GM21381 (cell line): ENCODE measurements around the gene CCDC51.
A peak's percentile ranks its signal among the peaks of the same experiment; 100 is the strongest.
"Not testable (repeated sequence)": the region's sequence is repeated elsewhere in the genome, so short reads cannot be mapped to it uniquely, and the experiment has no call there.

ENCODE experiments used
- ATAC-seq: cut with Tn5 transposase; IDR thresholded peaks from one replicate; pipeline ENCODE4 v1.9.1; 2021; ENCODE audit warnings: mild to moderate bottlenecking, moderate library complexity; ENCODE audit not compliant: unreplicated experiment

Gene CCDC51, protein sequence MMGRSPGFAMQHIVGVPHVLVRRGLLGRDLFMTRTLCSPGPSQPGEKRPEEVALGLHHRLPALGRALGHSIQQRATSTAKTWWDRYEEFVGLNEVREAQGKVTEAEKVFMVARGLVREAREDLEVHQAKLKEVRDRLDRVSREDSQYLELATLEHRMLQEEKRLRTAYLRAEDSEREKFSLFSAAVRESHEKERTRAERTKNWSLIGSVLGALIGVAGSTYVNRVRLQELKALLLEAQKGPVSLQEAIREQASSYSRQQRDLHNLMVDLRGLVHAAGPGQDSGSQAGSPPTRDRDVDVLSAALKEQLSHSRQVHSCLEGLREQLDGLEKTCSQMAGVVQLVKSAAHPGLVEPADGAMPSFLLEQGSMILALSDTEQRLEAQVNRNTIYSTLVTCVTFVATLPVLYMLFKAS

DNA sequence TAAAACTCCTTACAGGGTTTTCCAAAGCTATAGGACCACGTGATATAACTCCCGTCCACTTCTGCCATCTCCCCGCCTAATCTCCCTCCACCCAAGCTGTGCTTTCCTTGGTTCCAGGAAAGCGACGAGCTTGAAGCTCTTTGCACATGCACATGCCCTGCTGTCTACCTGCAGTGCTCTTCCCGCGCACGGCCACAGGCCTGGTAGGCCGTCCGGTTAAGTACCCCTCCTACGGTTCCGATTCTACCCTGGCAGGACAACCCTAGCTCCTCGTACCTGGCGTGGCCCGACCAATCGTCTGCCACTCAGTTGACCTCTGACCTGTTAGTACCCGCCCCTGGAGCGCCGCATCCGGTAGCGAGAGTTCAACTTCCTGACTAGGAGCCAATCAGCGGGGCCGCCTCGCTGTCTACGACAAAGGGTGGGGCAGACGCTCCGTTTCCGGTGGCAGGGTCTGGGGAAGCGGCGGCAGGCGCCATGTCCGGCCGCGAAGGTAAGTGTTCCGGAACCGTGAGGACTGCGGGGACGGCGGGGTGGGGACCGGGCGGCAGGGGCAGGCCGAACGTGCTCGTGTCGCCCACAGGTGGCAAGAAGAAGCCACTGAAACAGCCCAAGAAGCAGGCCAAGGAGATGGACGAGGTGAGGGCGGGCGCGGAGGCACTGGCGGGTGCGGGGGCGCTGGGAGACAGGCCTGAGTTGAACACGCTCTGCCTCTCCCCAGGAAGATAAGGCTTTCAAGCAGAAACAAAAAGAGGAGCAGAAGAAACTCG lies at the start of gene CCDC51, which contains the start of gene TMA7:
Gene CCDC51, minus strand, starts transcription at position 300 of the 770 bp plus-strand sequence. CDS start 4,991 bp downstream, outside the sequence.
Gene TMA7, plus strand, starts transcription at position 438 of the 770 bp plus-strand sequence. Its CDS starts 40 bp downstream, at position 478.
- peak; percentile 93 for ATAC-seq

DNA sequence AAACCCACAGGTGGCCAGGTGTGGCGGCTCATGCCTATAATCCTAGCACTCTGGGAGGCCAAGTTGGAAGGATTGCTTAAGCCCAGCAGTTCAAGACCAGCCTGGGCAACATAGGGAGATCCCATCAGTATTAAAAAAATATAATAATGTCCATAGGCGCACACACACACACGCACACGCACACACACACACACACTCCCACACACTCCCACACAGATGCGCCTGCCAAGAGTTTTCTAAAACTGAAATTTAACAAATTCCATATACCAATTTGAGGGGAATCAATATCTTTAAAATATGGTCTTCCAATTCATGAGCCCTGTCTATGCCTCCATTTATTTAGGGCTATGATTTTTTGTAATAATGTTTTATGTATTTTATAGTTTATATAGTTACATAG lies 47.0 kb upstream of the CCDC51 start:
- no peak for ATAC-seq

DNA sequence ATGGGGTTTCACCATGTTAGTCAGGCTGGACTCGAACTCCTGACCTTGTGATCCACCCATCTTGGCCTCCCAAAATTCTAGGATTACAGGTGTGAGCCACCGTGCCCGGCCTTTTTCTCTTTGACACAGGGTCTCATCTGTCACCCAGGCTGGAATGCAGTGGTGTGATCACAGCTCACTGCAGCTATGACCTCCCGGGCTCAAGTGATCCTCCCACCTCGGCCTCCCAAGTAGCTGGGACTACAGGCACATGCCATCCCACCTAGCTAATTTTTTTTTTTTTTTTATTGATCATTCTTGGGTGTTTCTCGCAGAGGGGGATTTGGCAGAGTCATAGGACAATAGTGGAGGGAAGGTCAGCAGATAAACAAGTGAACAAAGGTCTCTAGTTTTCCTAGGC lies 42.9 kb upstream of the CCDC51 start:
- not testable (repeated sequence) for ATAC-seq

- ATAC-seq, result not testable (repeated sequence)
These were observed 41.0 kb upstream of the CCDC51 start for GRCh38 chr3:48480891-48481290.

- no peak for ATAC-seq
These were observed 39.0 kb upstream of the CCDC51 start for GRCh38 chr3:48478626-48479555.

DNA sequence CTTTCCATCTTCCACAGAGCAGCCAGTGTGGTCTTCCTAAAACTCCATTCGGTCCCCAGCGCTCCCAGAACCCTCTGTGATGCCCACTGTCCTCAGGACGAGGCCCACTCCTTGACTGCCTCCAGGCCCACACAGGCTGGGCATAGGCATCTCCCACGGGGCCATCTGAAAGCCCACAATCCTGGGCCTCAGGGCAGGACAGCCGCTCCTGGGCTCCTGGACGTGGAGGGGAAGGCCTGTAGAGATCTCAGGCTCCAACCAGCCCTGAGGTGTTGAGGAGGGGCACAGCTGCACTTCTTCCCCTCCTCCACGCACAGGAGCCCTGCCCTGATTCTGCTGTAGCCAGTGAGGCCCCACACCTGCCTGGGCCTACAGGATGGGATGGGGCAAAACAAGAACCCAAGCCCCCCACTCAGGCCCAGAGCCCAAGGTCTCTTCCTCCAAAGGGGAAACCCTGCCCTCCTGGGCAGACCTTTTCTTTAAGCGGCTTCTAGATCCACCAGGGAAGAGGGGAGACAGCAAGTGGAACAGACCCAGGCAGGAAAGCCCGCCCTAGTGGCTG lies 38.1 kb upstream of the CCDC51 start:
- ATAC-seq, result no peak

GRCh38 chr3:48476426-48477053 lies 36.6 kb upstream of the CCDC51 start:
- ATAC-seq, result no peak

DNA sequence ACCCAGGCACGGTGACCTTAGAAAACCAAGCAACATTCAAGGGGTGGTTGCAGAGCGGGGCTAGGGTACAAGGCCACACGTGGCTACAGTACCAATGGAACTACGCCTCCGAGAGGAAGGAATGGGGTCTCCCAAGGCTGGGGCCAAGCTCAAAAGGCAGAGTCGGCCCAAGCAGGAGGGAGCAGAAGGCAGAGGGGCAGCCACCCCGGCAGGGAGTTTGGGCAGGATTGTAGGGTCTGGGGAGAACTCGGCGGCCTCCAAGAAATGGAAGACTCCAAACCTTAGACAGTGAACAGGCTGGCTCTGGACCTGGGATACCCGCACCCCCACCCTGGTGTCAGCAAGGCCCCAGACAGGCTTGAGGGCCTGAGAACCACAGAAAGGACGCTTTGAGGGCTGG lies 35.3 kb upstream of the CCDC51 start:
- ATAC-seq, result no peak

DNA sequence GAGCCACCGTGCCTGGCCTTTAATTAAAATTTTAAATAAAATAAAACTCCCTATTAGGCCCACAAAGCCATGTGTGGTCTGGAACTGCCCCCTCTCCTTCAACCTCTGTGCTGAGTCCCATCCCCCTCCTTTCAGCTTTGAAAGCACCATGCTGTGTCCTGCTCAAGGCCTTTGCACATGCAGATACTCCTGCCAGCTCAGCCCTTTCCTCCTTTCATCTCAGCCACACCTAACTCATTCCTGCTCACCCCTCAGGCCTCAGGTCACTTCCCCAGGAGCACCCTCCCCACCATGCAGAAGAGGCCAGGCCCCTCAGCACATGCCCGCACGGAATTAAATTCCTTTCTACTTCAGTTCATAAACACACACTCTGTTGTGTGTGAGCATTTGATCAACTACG lies 34.7 kb upstream of the CCDC51 start:
- no peak for ATAC-seq

GRCh38 chr3:48474031-48474430 lies 34.1 kb upstream of the CCDC51 start:
- ATAC-seq, result not testable (repeated sequence)

DNA sequence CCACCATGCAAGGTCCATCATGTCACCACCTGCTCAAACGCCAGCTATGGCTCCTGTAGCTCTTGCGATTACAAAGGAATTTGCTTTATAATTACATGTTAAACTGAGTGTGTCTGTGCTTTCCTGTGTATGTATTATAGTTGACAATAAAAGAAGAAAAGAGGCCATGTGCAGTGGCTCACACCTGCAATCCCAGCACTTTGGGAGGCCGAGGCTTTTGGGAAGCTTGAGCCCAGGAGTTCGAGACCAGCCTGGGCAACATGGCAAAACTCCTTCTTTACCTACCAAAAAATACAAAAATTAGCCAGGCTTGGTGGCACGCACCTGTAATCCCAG lies 33.7 kb upstream of the CCDC51 start:
- ATAC-seq, result no peak

DNA sequence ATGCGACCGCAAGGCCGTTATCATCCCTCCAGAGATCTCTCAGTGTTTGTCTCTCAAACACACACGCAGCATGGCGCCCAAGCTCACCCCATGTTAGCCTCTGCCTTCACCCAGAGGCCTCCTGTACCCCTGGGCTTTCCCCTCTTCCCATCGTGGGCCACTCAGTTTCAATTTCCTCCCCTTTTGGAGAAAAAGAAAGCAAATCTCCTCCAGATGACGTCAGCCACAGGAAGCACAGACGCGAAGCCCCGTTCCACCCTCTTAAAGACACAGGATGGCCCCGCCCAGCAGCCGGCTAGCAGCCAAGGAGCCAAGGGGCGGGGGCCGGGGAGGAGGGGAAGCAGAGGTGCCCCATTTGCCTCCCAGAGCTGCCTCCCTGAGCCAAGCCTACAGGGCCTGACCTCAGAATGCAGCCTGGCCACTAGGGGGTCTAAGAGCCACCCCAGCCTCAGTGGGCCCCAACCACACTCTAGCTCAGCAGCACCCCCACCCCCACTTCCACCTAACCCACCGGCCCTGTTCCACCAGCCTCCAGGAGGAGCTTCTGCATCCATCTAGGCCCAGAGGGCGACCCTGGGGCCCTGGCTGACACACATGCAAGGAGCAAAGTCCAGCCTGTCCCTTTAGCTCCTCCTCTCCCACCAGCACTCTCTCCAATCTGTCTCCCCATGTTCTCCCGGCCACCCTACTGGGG lies 33.2 kb upstream of the CCDC51 start:
- ATAC-seq, result peak; percentile 85

DNA sequence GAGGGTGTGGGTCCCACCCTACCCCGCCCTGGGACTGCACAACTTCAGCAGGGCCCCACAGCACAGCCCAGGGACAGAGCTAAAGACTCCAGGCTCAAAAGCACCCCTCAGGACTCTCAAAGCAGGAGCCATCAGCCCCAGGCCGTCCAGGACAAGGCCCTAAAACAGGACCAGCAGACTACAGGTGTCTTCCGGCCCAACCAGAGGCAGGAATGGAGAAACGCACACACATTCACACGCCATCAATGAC lies 32.7 kb upstream of the CCDC51 start:
- peak; percentile 11 for ATAC-seq

- ATAC-seq, result no peak
These were observed 30.4 kb upstream of the CCDC51 start for GRCh38 chr3:48470286-48470685.

- ATAC-seq, result no peak
These were observed 29.4 kb upstream of the CCDC51 start for GRCh38 chr3:48469046-48469915.

DNA sequence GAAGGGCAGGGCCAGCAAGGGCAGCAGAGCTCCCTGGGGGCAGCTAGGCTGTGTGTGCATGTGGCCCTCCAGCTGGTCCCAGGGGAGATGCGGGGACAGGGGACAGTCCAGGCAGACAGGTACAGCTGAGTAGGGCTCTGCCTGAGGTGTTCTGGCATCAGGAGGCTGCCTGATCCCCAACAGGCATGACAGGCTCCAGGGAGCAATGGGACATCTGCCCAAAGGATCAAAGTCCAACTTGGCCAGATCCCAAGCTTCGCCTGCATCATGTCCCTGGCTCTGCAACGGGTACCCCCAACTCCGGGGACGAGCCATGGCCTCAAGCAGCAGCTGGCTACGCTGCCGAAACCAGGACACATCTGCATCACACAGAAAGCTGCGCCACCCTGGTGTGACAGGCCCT lies 28.4 kb upstream of the CCDC51 start:
- no peak for ATAC-seq

DNA sequence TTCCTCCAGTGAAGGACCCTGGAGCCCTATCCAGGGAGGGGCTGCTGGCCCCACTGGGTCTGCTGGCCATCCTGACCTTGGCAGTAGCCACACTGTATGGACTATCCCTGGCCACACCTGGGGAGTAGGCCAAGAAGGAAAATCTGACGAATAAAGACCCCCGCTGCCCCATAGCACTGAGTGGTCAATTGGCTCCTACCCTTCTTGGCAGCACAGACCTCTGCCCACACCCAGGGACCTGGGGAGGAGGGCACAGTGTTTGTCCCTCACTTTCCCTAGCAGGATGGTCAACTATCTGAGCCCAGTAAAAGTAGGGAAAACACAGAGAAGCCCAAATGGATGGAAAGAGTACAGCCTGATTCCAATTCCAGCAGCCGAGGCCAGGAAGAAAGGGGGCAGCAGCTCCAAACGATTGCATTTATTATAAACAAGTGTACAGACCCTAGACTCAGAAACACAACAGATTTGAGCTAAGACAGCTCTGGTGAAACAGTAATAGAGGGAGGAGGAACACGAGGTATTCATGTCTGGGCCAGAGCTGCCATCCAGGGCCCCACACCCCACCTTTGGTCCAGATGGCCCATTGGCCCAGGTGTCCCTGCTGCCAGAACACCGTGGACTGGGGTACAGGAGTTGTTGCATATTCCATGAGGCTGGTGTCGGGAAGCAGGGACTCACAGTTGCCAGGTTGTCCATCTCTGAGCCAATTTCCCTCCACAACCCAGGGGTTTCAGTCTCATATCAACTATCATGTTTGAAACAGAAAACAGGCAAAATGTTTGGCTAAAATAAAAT lies 27.8 kb upstream of the CCDC51 start:
- no peak for ATAC-seq

DNA sequence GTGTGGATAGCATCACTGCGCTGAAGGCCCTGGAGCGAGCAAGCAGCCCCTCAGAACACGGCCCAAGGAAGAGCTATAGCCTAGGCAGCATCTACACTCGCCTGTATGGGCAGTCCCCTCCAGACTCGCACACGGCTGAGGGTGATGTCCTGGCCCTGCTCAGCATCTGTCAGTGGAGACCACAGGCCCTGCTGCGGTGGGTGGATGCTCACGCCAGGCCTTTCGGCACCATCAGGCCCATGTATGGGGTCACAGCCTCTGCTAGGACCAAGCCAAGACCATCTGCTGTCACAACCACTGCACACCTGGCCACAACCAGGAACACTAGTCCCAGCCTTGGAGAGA lies 27.2 kb upstream of the CCDC51 start:
- ATAC-seq, result no peak
